Keratinocyte (primary cell): ENCODE results near the gene PDZRN4. TPM values are rescaled to one million over a fixed set of nuclear protein-coding genes. Genes with fewer than 3 reads are reported as not detected.
"Not testable (repeated sequence)": the region's sequence is repeated elsewhere in the genome, so short reads cannot be mapped to it uniquely, and the experiment has no call there.

Experiments used
- DNase-seq: peaks from one replicate; pipeline ENCODE4 v3.0.0-alpha.2; 2011; ENCODE audit warnings: low read depth, missing footprints, low spot score
- FAIRE-seq: peaks from 2 replicates; lab custom pipeline; 2011; peaks lifted over from hg19 to GRCh38; lab: Jason Lieb, UNC
- H2AFZ ChIP-seq: 2 replicates; pipeline ENCODE4 v1.6.0; 2012; ENCODE audit warnings: low read length, control low read depth, inconsistent platforms; ENCODE audit not compliant: control insufficient read depth
- H3K27ac ChIP-seq: 2 replicates; pipeline ENCODE4 v1.5.1; 2011; ENCODE audit warnings: low read length; ENCODE audit not compliant: control insufficient read depth, insufficient read depth
- H3K27me3 ChIP-seq: 3 replicates; pipeline ENCODE4 v1.6.0; 2011; ENCODE audit warnings: low read length; ENCODE audit not compliant: control insufficient read depth, insufficient read depth; ENCODE audit errors: extremely low read depth
- H3K36me3 ChIP-seq, 2 experiments: 2 replicates in 1 of 2; 3 replicates in 1 of 2; pipeline ENCODE4 v1.5.1; 2011; ENCODE audit warnings: low read length in 2 of 2, mild to moderate bottlenecking in 1 of 2; ENCODE audit not compliant: control insufficient read depth in 2 of 2, insufficient read depth in 2 of 2; ENCODE audit errors: extremely low read depth in 1 of 2
- H3K4me1 ChIP-seq: 3 replicates; pipeline ENCODE4 v1.5.1; 2011; ENCODE audit warnings: low read length; ENCODE audit not compliant: control insufficient read depth, insufficient read depth; ENCODE audit errors: extremely low read depth
- H3K4me2 ChIP-seq: 3 replicates; pipeline ENCODE4 v1.6.0; 2011; ENCODE audit warnings: low read depth, low read length; ENCODE audit not compliant: control insufficient read depth, insufficient read depth; ENCODE audit errors: extremely low read depth
- H3K4me3 ChIP-seq, 3 experiments: fragments of 200-600 bp in 1 of 3; sonication (generic) in 1 of 3; 2 replicates in 2 of 3; 3 replicates in 1 of 3; pipeline ENCODE4 v1.5.1; 2011 to 2016; ENCODE audit warnings: low read length in 3 of 3, mild to moderate bottlenecking in 3 of 3, control low read depth in 2 of 3, inconsistent platforms in 1 of 3, low read depth in 1 of 3, mixed read lengths in 1 of 3, mixed run types in 1 of 3, moderate library complexity in 1 of 3; ENCODE audit not compliant: control insufficient read depth in 2 of 3, insufficient read depth in 2 of 3; ENCODE audit errors: extremely low read depth in 1 of 3
- H3K79me2 ChIP-seq: 2 replicates; pipeline ENCODE4 v1.6.0; 2012; ENCODE audit warnings: low read length; ENCODE audit not compliant: control insufficient read depth, insufficient read depth
- H3K9ac ChIP-seq: 3 replicates; pipeline ENCODE4 v1.6.0; 2011; ENCODE audit warnings: low read length; ENCODE audit not compliant: control insufficient read depth, insufficient read depth; ENCODE audit errors: extremely low read depth
- H3K9me1 ChIP-seq: 3 replicates; pipeline ENCODE4 v1.6.0; 2011; ENCODE audit warnings: low read length; ENCODE audit not compliant: control insufficient read depth, insufficient read depth; ENCODE audit errors: extremely low read depth
- H3K9me3 ChIP-seq: 2 replicates; pipeline ENCODE4 v1.5.1; 2012; ENCODE audit warnings: low read depth, low read length; ENCODE audit not compliant: control insufficient read depth
- H4K20me1 ChIP-seq: 3 replicates; pipeline ENCODE4 v1.6.0; 2011; ENCODE audit warnings: low read length; ENCODE audit not compliant: control insufficient read depth, insufficient read depth; ENCODE audit errors: extremely low read depth
- EZH2 ChIP-seq: IDR thresholded peaks from one replicate; pipeline ENCODE4 v1.6.1; 2012; ENCODE audit warnings: inconsistent platforms, mild to moderate bottlenecking, low read length, moderate library complexity
- dilution Hi-C: fragments of 300-500 bp; cut with MboI; formaldehyde crosslinking; loops from one replicate; pipeline ENCODE4 v1.7.0; 2020; ENCODE audit warnings: low sequenced_read_pairs; ENCODE audit not compliant: extremely low pct_ligation_motif_present
- polyA plus RNA-seq, 5 experiments: library from polyadenylated mRNA; depleted of rRNA in 3 of 5; stranded (reverse) in 3 of 5; stranded (forward) in 1 of 5; unstranded in 1 of 5; fragments of >200 nt; gene quantifications; 1 replicate in 1 of 5; 2 replicates in 3 of 5; 3 replicates in 1 of 5; pipeline versions ENCODE4 v1.2.1 to v1.2.3, GENCODE V29; 2011 to 2012; ENCODE audit warnings: missing spikeins in 2 of 5, low read depth in 1 of 5, low replicate concordance in 1 of 5
- TF ChIP-seq, protein P1 (sequence below), 3 experiments: IDR thresholded peaks in 1 of 3; conservative IDR thresholded peaks in 1 of 3; optimal IDR thresholded peaks in 1 of 3; 2 replicates in 2 of 3; 3 replicates in 1 of 3; pipeline versions ENCODE3 to v1.5.1; 2011; ENCODE audit warnings: low read length in 3 of 3, mild to moderate bottlenecking in 3 of 3, moderate library complexity in 2 of 3, control low read depth in 1 of 3, inconsistent platforms in 1 of 3; ENCODE audit not compliant: insufficient read depth in 2 of 3; ENCODE audit errors: extremely low read depth in 1 of 3

The PDZRN4 gene
- polyA plus RNA-seq, 1 donor (not counting 4 experiments of a cell fraction or from before 2014, with no cell fraction given) = not detected

DNA sequence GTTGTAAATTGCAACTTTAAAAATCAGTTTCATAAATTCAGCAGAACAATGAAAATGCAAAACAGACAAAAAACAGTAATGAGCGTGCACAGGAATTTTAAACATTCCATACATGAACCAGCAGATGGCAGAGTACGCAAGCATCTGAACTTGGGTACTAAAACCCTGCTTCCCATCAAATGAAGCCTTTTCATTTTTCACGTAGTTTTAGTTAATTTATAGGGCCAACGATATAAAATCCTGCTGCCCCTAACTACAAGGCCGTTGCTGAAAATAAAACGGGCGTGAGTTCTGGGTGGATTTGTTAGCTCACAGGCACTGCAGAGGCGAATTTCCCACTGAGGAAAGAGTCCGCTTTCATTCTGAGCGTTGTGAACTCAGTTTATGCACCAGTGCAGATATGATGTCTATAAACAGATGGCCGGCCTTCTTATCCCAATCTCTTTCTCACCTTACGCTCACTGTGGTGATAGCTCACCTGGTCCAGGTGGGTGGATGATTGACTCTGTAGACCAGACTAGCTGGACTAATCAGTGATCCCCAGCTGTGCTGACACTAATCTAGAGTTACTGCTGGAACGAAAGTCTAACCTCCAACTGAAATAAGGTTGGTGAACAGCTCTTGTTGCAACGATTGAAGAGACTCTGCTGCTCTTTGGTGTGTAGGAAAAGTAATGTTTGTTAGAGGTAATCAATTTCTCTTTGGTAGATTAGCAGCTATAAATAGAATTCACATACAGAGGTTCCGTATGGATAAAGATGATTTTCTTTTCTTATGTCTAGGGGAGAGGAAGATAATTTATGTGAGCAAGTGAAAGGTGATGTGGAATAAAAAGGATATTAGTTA is 89.2 kb downstream of the PDZRN4 start:
- no peak overlapping the region for H3K9ac ChIP-seq
- H3K4me1 ChIP-seq = no peaks in the 10 kb centered on the region
- H3K9me1 ChIP-seq = no peaks in the 10 kb centered on the region
- dilution Hi-C loops = no loop called here
- no peak overlapping the region for H3K4me2 ChIP-seq
- no peaks in the 10 kb centered on the region for H3K9me3 ChIP-seq
- no peaks in the 10 kb centered on the region for H3K36me3 ChIP-seq
- no peaks in the 10 kb centered on the region for H4K20me1 ChIP-seq
- FAIRE-seq (peak; percentile 94), DNase-seq (no peak)
- TF ChIP-seq, protein P1, sequence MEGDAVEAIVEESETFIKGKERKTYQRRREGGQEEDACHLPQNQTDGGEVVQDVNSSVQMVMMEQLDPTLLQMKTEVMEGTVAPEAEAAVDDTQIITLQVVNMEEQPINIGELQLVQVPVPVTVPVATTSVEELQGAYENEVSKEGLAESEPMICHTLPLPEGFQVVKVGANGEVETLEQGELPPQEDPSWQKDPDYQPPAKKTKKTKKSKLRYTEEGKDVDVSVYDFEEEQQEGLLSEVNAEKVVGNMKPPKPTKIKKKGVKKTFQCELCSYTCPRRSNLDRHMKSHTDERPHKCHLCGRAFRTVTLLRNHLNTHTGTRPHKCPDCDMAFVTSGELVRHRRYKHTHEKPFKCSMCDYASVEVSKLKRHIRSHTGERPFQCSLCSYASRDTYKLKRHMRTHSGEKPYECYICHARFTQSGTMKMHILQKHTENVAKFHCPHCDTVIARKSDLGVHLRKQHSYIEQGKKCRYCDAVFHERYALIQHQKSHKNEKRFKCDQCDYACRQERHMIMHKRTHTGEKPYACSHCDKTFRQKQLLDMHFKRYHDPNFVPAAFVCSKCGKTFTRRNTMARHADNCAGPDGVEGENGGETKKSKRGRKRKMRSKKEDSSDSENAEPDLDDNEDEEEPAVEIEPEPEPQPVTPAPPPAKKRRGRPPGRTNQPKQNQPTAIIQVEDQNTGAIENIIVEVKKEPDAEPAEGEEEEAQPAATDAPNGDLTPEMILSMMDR (optimal IDR thresholded peaks at IDR 0.05 in 1 of 3, IDR thresholded peaks at IDR 0.05 in 1 of 3, conservative IDR thresholded peaks at IDR 0.05 in 1 of 3; ENCODE audit: extremely low read depth in 1 of 3, insufficient read depth in 2 of 3, low read length in 3 of 3) = peak; percentile 52 to 55 (median 55)
- no peak for TF ChIP-seq EZH2
- no peak overlapping the region for H3K4me3 ChIP-seq
- H3K79me2 ChIP-seq = no peaks in the 10 kb centered on the region
- no peak overlapping the region for H3K27ac ChIP-seq
- H3K27me3 ChIP-seq = no peaks in the 10 kb centered on the region
- H2AFZ ChIP-seq = no peak overlapping the region

DNA sequence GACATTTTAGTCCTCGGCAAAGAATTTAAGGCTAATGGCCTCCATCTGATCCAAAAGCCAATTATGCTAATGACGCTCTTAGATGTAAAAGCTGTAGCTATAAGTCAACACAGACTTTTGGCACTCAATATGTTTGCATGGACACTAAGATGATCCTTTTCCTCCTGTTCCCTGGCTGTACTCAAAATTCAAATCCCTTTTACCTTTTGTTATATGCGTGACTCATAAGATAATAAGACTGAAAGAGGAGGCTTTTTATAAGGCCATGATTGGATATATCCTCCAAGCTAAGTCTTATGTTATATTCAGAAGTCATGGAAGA is 89.8 kb downstream of the PDZRN4 start:
- dilution Hi-C loops = no loop called here
- Histone ChIP-seq H3K27me3 (no peaks in the 10 kb centered on the region), H3K36me3 (no peaks in the 10 kb centered on the region), H2AFZ (no peak overlapping the region), H3K4me2 (no peak overlapping the region), H3K27ac (no peak overlapping the region), H3K4me3 (no peak overlapping the region), H4K20me1 (no peaks in the 10 kb centered on the region), H3K4me1 (no peaks in the 10 kb centered on the region), H3K9me1 (no peaks in the 10 kb centered on the region), H3K9me3 (no peaks in the 10 kb centered on the region), H3K79me2 (no peaks in the 10 kb centered on the region), H3K9ac (no peak overlapping the region)
- no peak for TF ChIP-seq EZH2
- TF ChIP-seq, protein P1 (optimal IDR thresholded peaks at IDR 0.05 in 1 of 3, IDR thresholded peaks at IDR 0.05 in 1 of 3, conservative IDR thresholded peaks at IDR 0.05 in 1 of 3; ENCODE audit: extremely low read depth in 1 of 3, insufficient read depth in 2 of 3, low read length in 3 of 3) = no peak
- FAIRE-seq (no peak), DNase-seq (no peak)

DNA sequence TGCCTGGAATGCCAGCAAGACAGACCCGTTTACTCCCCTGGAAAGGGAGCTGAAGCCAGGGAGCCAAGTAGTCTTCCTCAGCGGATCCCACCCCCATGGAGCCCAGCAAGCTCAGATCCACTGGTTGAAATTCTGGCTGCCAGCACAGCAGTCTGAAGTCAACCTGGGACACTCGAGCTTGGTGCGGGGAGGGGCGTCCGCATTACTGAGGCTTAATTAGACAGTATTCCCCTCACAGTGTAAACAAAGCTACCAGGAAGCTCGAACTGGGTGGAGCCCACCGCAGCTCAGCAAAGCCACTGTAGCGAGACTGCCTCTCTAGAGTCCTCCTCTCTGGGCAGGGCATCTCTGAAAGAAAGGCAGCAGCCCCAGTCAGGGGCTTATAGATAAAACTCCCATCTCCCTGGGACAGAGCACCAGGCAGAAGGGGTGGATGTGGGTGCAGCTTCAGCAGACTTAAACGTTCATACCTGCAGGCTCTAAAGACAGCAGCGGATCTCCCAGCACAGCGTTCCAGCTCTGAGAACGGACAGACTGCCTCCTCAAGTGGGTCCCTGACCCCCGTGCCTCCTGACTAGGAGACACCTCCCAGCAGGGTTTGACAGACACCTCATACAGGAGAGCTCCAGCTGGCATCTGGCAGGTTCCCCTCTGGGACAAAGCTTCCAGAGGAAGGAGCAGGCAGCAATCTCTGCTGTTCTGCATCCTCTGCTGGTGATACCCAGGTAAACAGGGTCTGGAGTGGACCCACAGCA is 92.4 kb downstream of the PDZRN4 start:
- FAIRE-seq, H2AFZ ChIP-seq, H3K9me3 ChIP-seq, H3K9me1 ChIP-seq, H3K4me3 ChIP-seq, H3K36me3 ChIP-seq, H3K27ac ChIP-seq, H3K27me3 ChIP-seq, H3K79me2 ChIP-seq, H3K4me2 ChIP-seq, dilution Hi-C loops, H4K20me1 ChIP-seq, DNase-seq, H3K4me1 ChIP-seq, H3K9ac ChIP-seq: not testable (repeated sequence)
